HG03159 (cell line): Measurements from ENCODE around the gene ANKUB1.
"Not testable (repeated sequence)": the region's sequence is repeated elsewhere in the genome, so short reads cannot be mapped to it uniquely, and the experiment has no call there.

Source experiments
- ATAC-seq: cut with Tn5 transposase; IDR thresholded peaks from one replicate; pipeline ENCODE4 v1.9.1; 2021; ENCODE audit warnings: mild to moderate bottlenecking, moderate library complexity; ENCODE audit not compliant: unreplicated experiment

ANKUB1 gene, protein sequence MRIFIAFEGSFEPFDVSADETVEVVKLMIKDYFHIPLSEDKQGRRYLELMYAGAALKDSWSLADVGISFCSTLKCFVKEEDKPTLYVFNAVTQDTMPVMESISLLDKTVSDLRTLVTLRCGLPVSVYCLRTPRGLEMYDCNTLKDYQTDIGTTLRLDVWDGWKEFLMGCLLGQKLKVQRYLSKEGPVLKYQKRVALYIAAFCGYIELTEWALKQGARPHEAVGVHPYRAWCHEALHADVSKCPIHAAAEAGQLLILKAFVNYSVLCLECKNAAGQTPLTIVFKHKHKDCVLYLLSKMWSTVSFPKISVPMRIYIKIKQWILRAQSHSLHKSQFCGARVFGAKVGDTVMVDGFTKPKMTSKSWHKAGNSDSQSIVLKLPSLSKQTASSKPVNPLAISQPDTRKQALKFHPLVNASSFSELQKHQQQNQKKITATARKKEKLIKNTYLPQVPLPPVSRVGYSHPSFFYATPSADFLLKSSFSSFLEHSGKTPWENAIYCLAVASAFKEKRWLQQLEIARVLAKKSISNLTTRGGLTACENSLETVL

DNA sequence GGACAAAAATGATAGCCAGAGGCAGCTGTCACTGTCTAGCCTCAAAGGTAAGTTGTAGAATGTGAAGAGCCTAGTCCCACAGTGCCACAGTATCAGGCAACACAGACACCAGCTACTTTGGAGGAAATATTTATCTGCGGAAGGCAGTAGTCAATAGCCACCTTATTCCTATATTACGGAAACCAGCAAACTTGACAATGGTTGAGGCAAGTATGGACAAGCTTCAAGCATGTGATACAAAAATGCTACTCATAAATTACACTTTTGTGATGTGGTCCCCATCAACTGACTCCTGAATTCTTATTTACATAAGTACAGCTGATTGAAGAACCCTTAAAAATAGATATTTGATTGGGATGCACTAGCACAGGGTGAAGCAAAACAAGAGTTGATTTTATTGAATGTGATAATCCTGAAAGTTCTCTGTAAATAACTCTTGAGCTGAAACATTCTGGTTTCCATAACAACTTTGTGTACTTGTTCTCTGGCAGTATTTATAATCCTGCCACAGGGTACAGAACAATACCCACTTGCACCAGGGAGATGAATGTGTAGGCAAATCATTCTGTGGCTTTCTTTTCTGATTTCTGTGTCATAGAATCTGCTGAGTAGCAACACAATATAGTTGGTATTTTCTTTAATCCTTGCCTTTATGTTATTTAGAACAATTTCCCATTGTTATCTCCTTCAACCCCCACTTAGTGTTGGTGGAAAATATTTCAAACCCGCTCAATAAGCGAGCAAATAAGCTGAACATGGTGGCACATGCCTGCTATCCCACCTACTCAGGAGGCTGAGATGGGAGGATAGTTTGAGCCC is at the start of gene ANKUB1:
Gene ANKUB1 (minus strand): TSS at position 103 of the 819 bp plus-strand sequence. CDS start 188 bp downstream, outside the sequence.
- no peak for ATAC-seq

DNA sequence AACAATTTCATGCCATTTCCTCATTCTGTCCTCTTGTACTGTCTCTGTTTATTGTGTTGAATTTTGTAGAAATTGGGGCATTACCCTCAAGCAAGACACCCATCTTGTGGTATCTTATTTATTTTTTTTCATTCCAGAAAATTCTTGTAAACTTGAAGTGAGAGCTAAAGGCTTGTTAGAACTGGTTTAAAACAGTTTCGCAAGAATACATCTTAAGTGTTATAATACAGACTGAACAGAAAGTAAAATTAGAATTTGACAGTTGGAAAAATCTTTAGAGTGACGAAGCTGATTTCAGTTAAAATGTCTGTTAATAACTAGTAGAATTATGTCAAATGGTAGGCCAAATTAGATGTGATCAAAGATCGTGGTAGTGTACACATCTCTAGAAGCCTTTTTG is 47.5 kb upstream of the ANKUB1 start:
- ATAC-seq, result no peak

DNA sequence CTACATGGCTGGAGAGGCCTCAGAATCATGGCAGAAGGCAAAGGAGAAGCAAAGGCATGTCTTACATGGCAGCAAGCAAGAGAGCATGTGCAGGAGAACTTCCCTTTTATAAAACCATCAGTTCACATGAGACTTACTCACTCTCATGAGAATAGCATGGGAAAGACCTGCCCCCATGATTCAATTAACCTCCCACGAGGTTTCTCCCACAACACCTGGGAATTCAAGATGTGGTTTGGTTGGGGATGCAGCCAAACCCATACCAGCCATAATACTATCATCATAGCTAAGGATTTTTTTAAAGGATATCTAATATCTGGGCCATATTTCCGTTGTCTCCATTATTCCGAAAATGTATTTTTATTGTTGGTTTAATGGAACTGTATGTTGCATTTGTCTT is 47.1 kb upstream of the ANKUB1 start:
- not testable (repeated sequence) for ATAC-seq

DNA sequence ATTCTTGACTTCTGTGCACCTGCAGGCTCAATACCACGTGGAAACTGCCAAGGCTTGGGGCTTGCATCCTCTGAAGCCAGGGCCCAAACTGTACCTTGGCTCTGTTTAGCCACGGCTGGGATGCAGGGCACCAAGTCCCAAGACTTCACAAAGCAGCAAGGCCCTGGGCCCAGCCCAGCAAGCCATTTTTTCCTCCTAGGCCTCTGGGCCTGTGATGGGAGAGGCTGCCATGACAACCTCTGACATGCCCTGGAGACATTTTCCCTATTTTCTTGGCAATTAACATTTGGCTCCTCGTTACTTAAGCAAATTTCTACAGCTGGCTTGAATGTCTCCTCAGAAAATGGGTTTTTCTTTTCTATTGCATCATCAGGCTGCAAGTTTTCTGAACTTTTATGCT is 46.1 kb upstream of the ANKUB1 start:
- ATAC-seq, result not testable (repeated sequence)

DNA sequence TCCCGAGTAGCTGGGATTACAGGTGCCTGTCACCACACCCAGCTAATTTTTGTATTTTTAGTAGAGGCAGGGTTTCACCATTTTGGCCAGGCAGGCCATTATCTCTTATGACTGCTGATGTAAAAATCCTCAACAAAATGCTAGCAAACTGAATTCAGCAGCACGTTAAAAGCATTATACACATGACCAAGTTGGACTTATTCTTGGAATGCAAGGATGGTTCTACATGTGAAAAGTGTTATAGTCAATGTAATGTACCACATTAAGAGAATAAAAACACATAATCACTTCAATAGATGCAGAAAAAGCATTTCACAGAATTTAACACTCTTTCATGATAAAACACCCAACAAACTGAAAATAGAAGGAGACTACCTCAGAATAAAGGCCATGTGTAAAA is 40.9 kb upstream of the ANKUB1 start:
- ATAC-seq, result no peak

DNA sequence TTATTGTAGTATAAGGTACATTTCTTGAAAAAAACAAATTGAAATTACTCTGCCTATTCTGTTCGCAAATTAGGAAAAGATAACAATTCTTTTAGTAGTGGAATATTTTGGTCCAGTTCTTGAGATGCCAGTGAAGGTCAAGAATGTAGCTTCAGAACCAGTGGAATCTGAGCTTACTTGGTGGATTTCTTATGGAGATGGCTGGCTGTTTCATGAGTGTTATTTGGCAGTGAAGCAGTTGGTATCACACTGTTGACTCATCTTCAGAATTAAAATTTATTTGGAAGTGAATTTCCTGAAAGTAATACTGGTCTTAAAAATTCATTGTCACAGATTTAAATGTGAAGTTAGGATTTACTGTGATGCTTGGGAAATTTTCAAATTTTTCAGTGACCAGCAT is 39.7 kb upstream of the ANKUB1 start:
- no peak for ATAC-seq

DNA sequence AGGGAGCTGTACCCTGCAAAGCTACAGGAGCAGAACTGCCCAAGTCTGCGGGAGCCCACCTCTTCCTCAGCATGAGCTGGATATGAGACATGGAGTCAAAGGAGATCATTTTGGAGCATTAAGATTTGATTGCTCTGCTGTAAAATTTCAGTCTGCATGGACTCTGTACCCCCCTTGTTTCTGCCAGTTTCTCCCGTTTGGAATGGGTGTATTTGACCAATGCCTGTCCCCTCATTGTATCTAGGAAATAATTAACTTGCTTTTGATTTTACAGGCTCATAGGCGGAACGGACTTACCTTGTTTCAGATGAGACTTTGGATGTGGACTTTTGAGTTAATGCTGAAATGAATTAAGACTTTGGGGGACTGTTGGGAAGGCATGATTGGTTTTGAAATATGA is 39.0 kb upstream of the ANKUB1 start:
- ATAC-seq, result no peak

DNA sequence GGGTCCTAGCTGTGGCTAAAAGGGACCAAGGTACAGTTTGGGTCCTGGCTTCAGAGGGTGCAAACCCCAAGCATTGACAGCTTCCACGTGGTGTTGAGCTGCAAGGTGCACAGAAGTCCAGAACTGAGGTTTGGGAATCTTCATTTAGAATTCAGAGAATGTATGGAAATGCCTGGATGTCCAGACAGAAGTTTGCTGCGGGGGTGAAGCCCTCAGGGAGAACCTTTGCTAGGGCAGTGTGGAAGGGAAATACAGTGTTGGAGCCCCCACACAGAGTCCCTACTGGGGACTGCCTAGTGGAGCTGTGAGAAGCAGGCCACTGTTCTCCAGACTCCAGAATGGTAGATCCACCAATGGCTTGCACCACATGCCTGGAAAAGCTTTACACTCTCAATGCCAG is 38.5 kb upstream of the ANKUB1 start:
- no peak for ATAC-seq

DNA sequence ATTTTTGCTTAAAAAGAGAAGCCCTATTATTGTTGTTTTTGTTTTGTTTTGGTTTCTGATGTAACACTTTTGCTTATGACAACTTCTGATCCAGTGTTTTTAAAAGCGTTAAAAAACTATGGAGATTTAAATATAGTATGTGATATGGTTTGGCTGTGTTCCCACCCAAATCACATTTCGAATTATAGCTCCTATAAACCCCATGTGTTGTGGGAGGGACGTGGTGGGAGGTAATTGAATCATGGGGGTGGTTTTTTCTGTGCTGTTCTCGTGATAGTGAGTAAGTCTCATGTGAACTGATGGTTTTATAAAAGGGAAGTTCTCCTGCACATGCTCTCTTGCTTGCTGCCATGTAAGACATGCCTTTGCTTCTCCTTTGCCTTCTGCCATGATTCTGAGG is 37.3 kb upstream of the ANKUB1 start:
- ATAC-seq, result not testable (repeated sequence)

DNA sequence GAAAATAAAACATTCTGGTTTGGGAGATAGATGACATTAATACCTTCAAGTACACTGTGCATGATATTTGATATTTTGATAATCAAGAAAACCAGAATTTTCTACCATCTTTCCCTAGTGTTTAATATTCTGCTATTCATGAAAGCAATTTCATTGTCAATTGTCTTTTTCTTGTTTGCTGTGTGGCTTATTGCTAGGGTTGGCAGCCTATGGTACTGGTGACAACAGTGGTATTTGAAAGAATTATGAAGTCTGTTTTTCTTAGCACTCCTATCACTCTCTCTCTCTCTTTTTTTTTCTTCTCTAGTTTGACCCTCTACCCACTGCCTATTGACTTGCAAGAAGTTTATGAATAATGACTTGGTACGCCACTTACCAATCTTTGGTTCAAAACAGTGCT is 36.0 kb upstream of the ANKUB1 start:
- ATAC-seq, result no peak

DNA sequence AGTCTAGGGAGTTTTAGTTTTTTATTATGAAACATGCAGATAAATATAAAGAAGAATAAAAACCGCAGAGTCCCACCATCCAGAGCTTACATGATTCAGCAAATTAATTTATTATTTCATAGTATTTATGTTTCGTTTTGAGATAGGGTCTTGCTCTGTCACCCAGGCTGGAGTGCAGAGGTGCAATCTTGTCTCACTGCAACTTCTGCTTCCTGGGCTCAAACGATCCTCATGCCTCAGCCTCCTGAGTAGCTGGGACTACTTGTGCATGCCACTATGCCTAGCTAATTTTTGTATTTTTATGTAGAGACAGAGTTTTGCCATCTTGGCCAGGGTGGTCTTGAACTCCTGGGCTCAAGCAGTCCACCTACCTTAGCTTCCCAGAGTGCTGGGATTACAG is 34.3 kb upstream of the ANKUB1 start:
- ATAC-seq, result no peak

DNA sequence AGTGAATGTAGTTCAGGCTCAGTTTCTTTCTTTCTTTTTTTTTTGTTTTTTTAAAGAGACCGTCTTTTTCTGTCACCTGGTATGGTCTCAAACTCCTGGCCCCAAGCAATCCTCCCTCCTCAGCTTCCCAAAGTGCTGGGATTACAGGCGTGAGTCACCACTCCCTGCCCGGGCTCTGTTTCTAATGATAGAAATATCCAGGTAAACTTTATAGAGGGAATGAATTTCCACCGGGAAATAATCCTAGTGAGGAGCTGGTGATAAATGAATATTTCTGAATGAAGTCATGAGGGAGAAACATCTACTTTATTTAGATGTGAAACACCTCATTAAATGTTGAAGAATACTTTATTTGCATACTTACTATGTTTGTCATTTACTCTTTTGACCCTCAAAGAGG is 27.8 kb upstream of the ANKUB1 start:
- no peak for ATAC-seq

DNA sequence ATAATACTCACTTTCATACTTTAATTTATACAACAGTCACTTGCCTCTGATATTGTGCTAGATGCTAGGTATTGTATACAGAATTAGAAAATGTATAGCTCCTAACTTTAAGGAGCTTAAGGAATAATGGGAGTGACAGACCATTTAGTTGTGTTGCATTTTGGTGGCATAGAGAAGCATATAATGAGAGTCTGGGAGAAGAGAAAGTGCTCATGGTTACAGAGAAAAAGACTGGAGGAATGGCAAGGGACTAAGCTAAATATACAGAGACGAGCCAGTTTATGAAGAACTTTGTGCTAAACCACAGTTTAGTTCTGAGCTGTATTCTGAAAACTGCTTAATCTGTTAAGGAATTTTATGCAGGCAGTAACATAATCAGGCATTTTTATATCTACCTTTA is 27.1 kb upstream of the ANKUB1 start:
- no peak for ATAC-seq

DNA sequence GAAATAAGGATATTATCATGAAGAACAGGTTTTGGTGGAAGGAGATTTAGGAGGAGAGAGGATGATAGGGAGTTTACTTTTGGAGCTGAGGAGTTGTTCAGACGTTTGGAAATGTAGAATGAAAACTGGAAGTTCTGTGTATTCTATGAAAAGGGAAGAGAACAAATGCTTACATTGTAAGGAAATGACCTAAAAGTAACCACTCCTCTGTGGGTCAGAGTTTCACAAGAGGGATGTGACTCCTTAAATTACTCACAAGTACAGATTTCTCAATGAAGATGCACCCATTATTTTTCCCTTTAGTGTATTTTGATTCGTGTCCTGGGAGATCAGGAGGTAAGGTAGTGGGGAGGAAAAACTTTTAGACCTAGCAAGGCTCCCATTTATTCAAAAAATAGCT is 24.6 kb upstream of the ANKUB1 start:
- no peak for ATAC-seq

DNA sequence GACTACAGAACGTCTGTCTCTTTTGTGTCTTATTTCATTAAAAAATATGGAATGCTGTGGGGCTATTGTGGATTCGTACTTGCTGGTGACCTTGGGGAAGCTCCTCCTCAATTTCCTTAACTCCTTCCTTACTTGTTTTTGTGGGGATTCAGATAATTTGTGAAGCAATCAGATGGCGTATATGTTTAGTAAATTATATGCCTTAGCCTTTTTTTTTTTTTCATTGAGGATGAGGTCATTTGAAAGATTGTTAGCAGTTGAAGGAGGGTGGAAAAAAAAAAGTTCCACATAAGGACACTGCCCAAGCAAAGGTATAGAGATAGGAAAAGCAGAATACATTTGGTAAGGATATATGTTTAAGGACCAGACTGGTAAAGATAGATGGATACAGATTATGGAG is 24.0 kb upstream of the ANKUB1 start:
- no peak for ATAC-seq

DNA sequence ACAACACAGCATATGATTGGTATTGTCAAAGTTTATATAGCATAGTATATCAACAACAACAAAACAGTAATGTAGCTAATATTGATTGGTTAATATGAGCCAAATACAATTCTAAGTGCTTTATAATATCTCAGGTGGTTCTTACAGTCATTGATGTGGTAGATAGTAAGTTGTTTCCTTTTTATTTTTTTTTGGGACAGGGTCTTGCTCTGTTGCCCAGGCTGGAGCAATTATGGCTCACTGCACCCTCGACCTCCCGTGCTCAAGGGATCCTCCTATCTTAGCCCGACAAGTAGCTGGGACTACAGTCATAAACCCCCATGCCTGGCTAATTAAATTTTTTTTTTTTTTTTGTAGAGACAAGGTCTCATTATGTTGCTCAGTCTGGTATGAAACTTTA is 23.4 kb upstream of the ANKUB1 start:
- ATAC-seq, result no peak

DNA sequence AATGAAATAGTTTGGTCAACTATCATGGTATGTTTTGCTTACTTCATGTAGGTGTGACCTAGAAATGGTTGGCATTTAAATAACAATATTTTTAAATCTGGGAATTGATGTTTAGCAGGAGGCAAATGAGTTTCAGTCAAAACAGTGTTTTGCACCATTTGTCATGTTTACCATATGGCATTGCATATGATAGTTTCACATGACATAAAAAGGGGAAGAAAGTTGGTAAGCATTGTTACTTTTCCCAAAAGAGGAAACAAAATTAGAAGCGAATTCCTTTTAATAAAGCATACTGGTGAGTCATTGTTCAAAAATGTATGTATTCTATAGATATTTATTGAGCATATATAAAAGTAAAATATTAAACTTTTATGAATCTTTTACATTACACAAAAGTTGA is 23.0 kb upstream of the ANKUB1 start:
- no peak for ATAC-seq

DNA sequence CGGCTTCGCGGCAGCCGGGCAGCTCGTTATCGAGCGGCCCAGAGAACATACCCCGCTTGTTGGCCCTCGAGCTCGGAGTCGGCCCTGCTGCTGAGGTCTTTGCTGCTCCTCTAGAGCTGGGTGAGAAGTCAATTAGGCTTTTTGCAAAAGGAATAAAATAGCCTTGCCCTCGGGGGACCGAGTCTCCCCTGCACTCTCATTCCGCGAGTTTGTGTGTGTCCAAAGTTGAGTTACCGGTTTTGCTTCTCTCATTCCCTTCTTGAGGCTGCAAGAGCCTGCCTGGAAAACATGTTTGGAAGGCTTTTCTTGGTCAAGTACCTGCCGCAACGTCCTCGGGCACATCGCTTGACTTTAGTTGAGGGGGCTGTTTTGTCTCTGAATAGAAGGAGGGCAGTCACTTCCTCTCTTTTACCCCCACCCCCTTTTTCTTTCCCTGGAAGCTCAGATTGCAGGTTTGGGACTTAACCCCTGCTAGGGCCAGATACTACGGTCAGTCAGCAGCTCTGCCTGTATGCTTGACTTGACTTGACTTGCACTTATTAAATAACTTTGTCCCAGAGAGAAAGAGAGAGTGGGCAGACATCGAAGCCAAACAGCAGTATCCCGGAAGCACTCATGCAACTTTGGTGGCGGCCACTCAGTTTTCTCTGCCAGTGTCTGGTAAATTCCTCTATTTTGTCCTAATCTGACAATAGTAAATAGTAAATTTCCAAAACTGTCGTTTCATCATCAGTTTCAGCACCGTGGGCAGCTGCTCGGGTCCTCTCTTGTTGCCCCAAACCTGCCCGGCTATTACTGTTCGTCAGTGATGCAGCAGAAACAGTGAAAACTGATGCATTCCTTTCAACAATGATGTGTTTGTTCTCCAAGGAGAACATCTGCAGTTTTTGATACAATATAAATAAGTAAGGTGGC is 21.3 kb upstream of the ANKUB1 start:
- ATAC-seq, result peak; percentile 25

DNA sequence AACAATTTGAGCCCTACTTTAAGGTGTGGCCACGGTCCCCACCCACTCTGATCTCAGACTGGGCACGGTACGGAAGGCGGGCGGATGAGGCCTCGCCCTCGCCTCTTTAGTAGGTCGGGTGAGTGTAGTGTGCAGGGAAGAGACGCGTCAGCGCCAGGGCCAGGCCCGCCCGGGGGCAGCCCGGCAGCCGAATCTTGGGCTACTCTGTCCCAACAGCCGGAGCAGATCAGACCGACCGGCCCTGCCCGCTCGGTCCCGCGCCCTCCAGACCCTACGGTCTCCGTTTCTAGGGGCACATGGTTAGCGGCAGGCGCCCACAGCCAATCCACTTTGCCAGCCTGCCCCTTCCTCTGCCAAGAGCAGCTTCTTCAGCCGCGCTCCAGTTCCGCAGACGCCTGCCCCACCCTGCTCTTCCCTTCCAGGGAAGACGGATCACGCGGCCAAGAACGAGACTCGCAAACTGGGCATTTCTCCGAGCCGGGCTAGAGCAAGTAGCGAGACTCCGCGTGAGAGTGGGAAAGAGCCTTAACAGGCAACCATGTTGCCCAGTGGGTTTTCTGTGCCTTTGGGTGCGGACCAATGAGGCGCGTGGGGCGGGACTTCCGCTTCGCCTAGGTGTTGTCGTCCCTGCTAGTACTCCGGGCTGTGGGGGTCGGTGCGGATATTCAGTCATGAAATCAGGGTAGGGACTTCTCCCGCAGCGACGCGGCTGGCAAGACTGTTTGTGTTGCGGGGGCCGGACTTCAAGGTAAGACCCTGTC is 20.4 kb upstream of the ANKUB1 start, which contains the start of gene RNF13:
Gene RNF13 (plus strand): TSS at position 610 of the 761 bp plus-strand sequence. CDS start 32,812 bp downstream, outside the sequence.
- peak; percentile 95 for ATAC-seq

DNA sequence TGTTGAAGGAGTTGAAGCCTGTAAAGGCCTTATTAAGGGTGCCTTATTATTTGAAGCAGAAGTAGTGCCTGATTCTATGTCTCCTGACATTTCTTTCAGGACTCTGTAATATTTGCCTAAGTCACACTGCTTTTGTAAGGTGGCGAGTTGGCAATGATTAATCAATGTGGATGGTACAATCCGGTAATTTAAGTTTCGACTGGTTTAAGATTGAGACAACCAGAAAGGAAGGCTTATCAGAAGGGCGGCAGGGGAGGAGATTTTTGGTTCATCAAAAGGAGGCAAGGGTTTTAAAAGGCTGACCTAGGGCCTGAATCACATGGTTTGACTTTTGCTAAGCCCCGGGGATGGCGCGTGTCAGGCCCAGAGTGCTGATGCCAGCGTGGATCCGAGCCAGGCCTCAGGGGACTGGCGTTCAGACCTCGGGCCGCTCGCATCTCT is 19.8 kb upstream of the ANKUB1 start:
- no peak for ATAC-seq
